GM12878 (cell line): ENCODE data around the gene DYNC1H1. TPM values are rescaled to one million over a fixed set of nuclear protein-coding genes. Genes with fewer than 3 reads are reported as not detected.

Source experiments
- BCLAF1 ChIP-seq: fragments of 450-650 bp; IDR thresholded peaks from 2 replicates; pipeline ENCODE4 v1.6.1; 2017; ENCODE audit warnings: antibody characterized with exemption, mild to moderate bottlenecking, moderate library complexity
- CBFB ChIP-seq: IDR thresholded peaks from 2 replicates; pipeline ENCODE4 v1.6.1; 2016; ENCODE audit warnings: antibody characterized with exemption, low read depth
- E4F1 ChIP-seq: fragments of 450-650 bp; IDR thresholded peaks from 2 replicates; pipeline ENCODE4 v1.6.1; 2018; ENCODE audit warnings: borderline replicate concordance, mild to moderate bottlenecking; ENCODE audit not compliant: partially characterized antibody
- ETV6 ChIP-seq, 2 experiments: fragments of 450-650 bp in 1 of 2; IDR thresholded peaks in 1 of 2; conservative IDR thresholded peaks in 1 of 2; 2 replicates each; pipeline ENCODE4 v1.6.1; 2014; ENCODE audit warnings: antibody characterized with exemption in 1 of 2, borderline replicate concordance in 1 of 2, low read depth in 1 of 2, mild to moderate bottlenecking in 1 of 2, moderate library complexity in 1 of 2
- EZH2 ChIP-seq: IDR thresholded peaks from 2 replicates; pipeline ENCODE4 v1.6.1; 2012; ENCODE audit warnings: low read depth, mild to moderate bottlenecking, control low read depth, inconsistent platforms, low read length, borderline replicate concordance; ENCODE audit not compliant: control insufficient read depth
- HSF1 ChIP-seq: fragments of 150-350 bp; IDR thresholded peaks from 2 replicates; pipeline ENCODE4 v1.6.1; 2014; ENCODE audit warnings: mild to moderate bottlenecking, low read depth, low read length
- NBN ChIP-seq: fragments of 450-650 bp; IDR thresholded peaks from 2 replicates; pipeline ENCODE4 v1.6.1; 2016
- PKNOX1 ChIP-seq: fragments of 450-650 bp; IDR thresholded peaks from 2 replicates; pipeline ENCODE4 v1.6.1; 2016; ENCODE audit warnings: mild to moderate bottlenecking
- SRF ChIP-seq, 2 experiments: IDR thresholded peaks; 2 replicates each; pipeline ENCODE4 v1.6.1; 2011; ENCODE audit warnings: low read depth in 2 of 2, low read length in 2 of 2, mild to moderate bottlenecking in 1 of 2, moderate library complexity in 1 of 2
- ZBTB33 ChIP-seq: fragments of 450-650 bp; IDR thresholded peaks from 2 replicates; pipeline ENCODE4 v1.6.1; 2017; ENCODE audit warnings: mild to moderate bottlenecking
- polyA plus RNA-seq, 11 experiments: library from polyadenylated mRNA; depleted of rRNA in 4 of 11; unstranded in 6 of 11; stranded (reverse) in 5 of 11; fragments of >200 nt; fragmentation: Nextera tagmentation in 4 of 11; fragmentation: Illumina TruSeq in 1 of 11; extraction: Ambion mirVana in 4 of 11; extraction: Trizol in 1 of 11; gene quantifications; 1 replicate in 1 of 11; 2 replicates in 10 of 11; pipeline versions ENCODE4 v1.2.1 to v1.2.3, GENCODE V29; 2011 to 2016; ENCODE audit warnings: inconsistent platforms in 2 of 11, missing spikeins in 2 of 11, low read depth in 1 of 11
- total RNA-seq, 4 experiments: library from RNA; depleted of rRNA in 3 of 4; stranded (reverse); fragments of >200 nt in 3 of 4; fragmentation: Illumina TruSeq in 1 of 4; extraction: Trizol in 1 of 4; gene quantifications; 2 replicates each; pipeline versions ENCODE4 v1.2.1 to v1.2.3, GENCODE V29; 2013 to 2021

Gene DYNC1H1
- total and polyA plus RNA-seq, 10 of the 15 experiments (the other 5 are each of a cell fraction or from before 2014, with no cell fraction given), result 38.4 to 291 (median 111) TPM

GRCh38 chr14:102040153-102040552 lies 75.8 kb downstream of the DYNC1H1 start (continued):
- TF ChIP-seq CBFB (no peak), ETV6 (conservative IDR thresholded peaks at IDR 0.05 in 1 of 2, IDR thresholded peaks at IDR 0.05 in 1 of 2; ENCODE audit: borderline replicate concordance in 1 of 2, low read depth in 1 of 2) (no peak), NBN (no peak), SRF (IDR thresholded peaks at IDR 0.05; ENCODE audit: low read depth in 2 of 2, low read length in 2 of 2) (no peak), BCLAF1 (no peak), EZH2 (no peak), HSF1 (no peak), ZBTB33 (no peak), PKNOX1 (no peak), E4F1 (no peak)
